PFSK-1 (cell line): ENCODE measurements around the gene EED.

Experiments
- FOXP2 ChIP-seq: optimal IDR thresholded peaks from 2 replicates; pipeline ENCODE3; 2011; ENCODE audit warnings: borderline replicate concordance, control low read depth, inconsistent platforms; ENCODE audit not compliant: insufficient read depth; ENCODE audit errors: extremely low read length, extremely low read depth
- POLR2AphosphoS5 ChIP-seq: IDR thresholded peaks from 2 replicates; pipeline ENCODE4 v1.6.1; 2012; ENCODE audit warnings: low read depth, mild to moderate bottlenecking, control low read depth, low read length, moderate library complexity
- SIN3A ChIP-seq: IDR thresholded peaks from 2 replicates; pipeline ENCODE4 v1.6.1; 2012; ENCODE audit warnings: mild to moderate bottlenecking, low read length, moderate library complexity, borderline replicate concordance; ENCODE audit not compliant: insufficient read depth
- TAF1 ChIP-seq: IDR thresholded peaks from 2 replicates; pipeline ENCODE4 v1.6.1; 2012; ENCODE audit warnings: low read length, control low read depth, borderline replicate concordance; ENCODE audit not compliant: insufficient read depth
- TF ChIP-seq, protein P1 (sequence below), 2 experiments: IDR thresholded peaks; 2 replicates each; pipeline versions ENCODE4 v1.6.1 to v1.8.0; 2011 to 2012; ENCODE audit warnings: low read depth in 2 of 2, low read length in 2 of 2, control low read depth in 1 of 2, inconsistent platforms in 1 of 2, mild to moderate bottlenecking in 1 of 2, moderate library complexity in 1 of 2; ENCODE audit not compliant: insufficient read depth in 1 of 2

The EED gene

DNA sequence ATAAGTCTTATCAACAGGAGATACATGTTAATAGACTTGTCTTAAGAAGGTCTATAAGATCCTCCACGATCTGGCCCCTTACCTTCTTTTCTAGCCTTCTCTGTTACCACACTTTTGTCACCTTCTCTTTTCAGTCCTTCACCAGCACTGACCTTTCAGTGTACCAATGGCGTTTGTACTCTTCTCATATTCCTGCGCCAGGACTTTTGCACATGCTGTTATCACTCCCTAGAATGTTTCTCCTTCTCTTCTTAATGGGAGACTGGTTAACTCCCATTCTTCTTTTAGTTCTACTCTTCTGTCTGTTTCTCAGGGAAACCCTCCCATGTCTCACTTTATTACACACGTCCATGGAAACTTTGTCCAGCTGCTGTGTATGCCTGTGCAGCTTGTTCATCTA is 4.4 kb upstream of the EED start:
- TF ChIP-seq SIN3A (no peak), TAF1 (no peak), POLR2AphosphoS5 (no peak), FOXP2 (no peak)
- TF ChIP-seq, protein P1, sequence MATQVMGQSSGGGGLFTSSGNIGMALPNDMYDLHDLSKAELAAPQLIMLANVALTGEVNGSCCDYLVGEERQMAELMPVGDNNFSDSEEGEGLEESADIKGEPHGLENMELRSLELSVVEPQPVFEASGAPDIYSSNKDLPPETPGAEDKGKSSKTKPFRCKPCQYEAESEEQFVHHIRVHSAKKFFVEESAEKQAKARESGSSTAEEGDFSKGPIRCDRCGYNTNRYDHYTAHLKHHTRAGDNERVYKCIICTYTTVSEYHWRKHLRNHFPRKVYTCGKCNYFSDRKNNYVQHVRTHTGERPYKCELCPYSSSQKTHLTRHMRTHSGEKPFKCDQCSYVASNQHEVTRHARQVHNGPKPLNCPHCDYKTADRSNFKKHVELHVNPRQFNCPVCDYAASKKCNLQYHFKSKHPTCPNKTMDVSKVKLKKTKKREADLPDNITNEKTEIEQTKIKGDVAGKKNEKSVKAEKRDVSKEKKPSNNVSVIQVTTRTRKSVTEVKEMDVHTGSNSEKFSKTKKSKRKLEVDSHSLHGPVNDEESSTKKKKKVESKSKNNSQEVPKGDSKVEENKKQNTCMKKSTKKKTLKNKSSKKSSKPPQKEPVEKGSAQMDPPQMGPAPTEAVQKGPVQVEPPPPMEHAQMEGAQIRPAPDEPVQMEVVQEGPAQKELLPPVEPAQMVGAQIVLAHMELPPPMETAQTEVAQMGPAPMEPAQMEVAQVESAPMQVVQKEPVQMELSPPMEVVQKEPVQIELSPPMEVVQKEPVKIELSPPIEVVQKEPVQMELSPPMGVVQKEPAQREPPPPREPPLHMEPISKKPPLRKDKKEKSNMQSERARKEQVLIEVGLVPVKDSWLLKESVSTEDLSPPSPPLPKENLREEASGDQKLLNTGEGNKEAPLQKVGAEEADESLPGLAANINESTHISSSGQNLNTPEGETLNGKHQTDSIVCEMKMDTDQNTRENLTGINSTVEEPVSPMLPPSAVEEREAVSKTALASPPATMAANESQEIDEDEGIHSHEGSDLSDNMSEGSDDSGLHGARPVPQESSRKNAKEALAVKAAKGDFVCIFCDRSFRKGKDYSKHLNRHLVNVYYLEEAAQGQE (IDR thresholded peaks at IDR 0.05; ENCODE audit: insufficient read depth in 1 of 2, low read depth in 2 of 2, low read length in 2 of 2) = no peak

DNA sequence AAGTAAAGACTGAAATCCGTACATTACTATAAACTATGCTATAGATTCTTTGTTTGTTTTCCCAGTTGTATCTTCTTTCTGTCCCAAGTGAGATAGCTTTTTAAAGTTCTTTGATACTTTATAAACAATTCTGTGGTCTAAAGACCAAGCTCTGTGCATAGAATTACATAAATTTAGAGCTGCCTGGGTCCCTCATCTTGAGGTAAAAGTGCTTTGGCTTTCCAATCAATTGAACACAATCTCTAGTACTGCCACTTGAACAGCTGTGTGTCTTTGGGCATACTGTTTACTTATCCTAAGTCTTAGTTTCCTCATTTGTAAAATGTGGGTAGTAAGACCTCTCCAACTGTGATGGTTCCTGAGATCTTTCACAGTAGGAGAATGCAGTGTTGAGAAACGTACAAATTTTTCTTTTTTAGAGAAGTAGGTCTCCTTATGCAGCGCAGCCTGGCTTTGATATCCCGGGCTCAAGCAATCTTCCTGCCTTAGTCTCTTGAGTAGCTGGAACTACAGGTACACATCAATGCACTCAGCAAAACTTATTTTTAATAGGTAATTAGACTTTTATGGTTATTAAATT is 2.5 kb upstream of the EED start:
- TF ChIP-seq TAF1 (no peak), FOXP2 (no peak), SIN3A (no peak), POLR2AphosphoS5 (no peak)
- TF ChIP-seq, protein P1 (IDR thresholded peaks at IDR 0.05; ENCODE audit: insufficient read depth in 1 of 2, low read depth in 2 of 2, low read length in 2 of 2) = no peak

DNA sequence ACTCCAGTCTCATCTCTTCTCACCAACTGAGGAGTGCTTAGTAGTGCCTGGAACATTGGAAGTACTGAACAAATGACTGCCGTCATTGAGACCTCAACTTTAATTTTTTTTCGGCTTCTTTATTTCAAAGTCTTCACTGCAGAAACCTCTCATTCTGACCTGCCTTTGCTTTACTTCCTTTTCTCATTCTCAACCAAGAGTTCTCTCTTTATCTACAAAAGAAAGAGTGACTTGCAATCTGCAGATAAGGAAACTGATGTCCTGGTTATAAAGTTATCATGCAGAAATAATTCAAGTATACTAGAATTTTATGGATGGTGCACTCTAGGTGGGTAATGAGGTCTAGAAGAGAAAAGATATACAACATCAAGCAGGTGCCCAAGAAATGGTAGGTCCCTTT is 1.2 kb upstream of the EED start:
- TF ChIP-seq SIN3A (no peak), FOXP2 (no peak), TAF1 (no peak), POLR2AphosphoS5 (no peak)
- TF ChIP-seq, protein P1 (IDR thresholded peaks at IDR 0.05; ENCODE audit: insufficient read depth in 1 of 2, low read depth in 2 of 2, low read length in 2 of 2) = no peak

DNA sequence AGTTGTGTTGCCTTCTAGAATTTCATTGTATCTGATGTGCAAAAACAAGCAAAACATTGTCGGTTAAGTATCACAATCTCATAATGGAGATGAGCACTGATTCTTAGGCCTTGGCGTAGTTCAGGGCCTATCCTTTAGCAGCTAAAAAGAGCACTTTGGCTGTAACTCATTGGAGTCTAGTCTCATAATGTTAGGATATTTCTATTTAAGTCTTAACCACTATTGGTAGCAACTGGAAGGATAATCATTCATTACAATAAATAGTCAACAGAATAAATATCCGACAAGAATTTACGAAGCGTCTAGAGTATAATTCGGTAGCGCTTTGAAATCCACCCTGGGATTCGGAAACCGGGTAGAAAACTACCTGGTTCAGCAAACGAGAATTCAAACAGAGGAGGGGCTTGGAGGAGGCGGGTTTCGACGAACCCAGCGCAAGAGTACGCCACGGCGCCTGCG is 461 bp upstream of the EED start:
- TF ChIP-seq TAF1 = no peak
- no peak for TF ChIP-seq SIN3A

DNA sequence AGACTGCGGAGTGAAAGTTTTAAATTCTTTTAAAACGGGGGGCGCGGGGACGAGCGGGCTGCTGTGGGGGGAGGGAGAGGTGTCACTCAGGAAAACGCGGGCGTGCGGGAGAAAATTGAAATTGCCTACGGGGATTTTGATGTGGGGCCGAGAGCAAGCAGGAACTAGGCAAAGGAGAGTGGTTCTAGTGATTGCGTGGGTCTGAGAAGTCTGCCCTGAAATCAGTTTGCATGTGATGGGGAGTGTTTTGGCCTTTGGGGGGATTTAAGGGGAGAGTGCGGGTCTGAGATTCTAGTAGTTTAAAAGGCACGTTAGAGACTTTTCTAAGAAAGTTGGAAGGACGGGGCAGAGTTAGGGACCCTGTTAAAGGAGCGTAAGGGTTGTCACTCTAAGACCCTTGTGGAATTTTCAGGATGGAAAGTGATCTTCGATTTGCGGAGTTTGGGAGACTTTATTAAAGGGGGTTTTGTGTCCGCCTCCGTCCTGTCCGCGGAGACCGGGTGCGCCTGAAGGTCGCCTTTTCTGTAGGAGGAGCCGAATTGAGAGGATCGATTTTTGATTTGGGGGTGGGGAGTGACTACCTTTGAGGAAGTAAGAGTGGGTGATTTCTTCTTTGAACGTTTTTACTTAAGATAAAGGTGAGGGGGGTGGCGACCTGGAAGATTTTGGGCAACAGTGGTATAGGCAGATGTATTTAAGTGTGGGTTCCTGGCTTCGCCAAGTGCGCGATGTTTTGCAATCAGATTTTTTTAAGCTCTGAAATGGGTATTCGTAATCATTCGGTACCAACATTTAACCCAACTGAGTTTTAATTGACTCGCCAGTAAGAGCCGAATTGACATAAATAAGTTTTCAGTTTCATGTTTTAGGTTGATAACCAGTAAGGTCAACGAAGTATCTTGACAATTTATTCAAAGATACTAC is 1.1 kb downstream of the EED start:
- TF ChIP-seq POLR2AphosphoS5 (no peak), SIN3A (no peak), TAF1 (no peak), FOXP2 (no peak)
- TF ChIP-seq, protein P1 (IDR thresholded peaks at IDR 0.05; ENCODE audit: insufficient read depth in 1 of 2, low read depth in 2 of 2, low read length in 2 of 2) = no peak
